Epithelial cell of esophagus (primary cell): Measurements from ENCODE around the gene RPRML.
"Not testable (repeated sequence)": the region's sequence is repeated elsewhere in the genome, so short reads cannot be mapped to it uniquely, and the experiment has no call there.

Experiments
- DNase-seq: peaks from one replicate; pipeline ENCODE4 v3.0.0; 2010; ENCODE audit warnings: low read depth
- H3K4me3 ChIP-seq: 2 replicates; pipeline ENCODE4 v1.5.1; 2011; ENCODE audit warnings: mild to moderate bottlenecking, low read length, control low read depth
- TF ChIP-seq, protein P1 (sequence below): IDR thresholded peaks from 2 replicates; pipeline ENCODE4 v1.5.1; 2011; ENCODE audit warnings: low read depth, mild to moderate bottlenecking, low read length, control low read depth, inconsistent platforms; ENCODE audit not compliant: insufficient read depth; ENCODE audit errors: missing control alignments

The RPRML gene

DNA sequence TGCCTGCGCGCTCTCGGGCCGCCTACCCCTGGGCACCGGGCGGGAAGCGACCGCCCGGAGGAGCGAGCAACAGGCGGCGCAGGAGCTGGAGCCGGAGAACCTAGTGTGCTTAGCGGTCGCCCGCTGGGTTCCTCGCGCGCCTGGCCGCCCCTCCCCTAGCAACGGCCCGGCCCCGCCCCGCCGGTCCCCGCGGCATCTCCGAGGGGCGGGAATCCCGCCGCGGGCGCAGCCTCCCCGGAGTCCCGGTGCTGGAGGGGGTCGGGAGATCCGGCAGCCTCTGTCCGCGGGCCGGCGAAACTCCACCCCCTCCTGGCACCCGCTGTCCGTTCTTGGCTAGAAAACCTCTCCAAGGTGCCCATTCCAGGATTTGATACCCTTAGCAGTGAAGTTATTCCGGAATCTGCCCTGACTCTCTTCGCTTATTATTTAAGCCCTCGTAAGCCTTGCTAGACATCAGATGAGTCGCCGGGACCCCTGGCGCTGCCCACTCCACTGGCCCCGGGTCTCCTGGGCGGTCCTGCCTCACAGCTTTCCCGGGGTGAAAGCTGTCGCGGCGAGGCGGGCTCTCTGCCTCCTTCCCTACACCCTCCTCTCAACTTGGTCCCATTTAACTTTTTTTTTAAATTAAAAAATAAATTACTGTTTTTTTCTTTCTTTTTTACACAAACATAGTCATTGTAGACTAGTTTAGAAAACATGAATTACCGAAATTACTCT lies at the start of gene RPRML:
RPRML (minus strand) TSS at position 107 of the 717 bp plus-strand sequence. CDS start 246 bp downstream, outside the sequence.
- DNase-seq = peak; percentile 15
- TF ChIP-seq, protein P1, sequence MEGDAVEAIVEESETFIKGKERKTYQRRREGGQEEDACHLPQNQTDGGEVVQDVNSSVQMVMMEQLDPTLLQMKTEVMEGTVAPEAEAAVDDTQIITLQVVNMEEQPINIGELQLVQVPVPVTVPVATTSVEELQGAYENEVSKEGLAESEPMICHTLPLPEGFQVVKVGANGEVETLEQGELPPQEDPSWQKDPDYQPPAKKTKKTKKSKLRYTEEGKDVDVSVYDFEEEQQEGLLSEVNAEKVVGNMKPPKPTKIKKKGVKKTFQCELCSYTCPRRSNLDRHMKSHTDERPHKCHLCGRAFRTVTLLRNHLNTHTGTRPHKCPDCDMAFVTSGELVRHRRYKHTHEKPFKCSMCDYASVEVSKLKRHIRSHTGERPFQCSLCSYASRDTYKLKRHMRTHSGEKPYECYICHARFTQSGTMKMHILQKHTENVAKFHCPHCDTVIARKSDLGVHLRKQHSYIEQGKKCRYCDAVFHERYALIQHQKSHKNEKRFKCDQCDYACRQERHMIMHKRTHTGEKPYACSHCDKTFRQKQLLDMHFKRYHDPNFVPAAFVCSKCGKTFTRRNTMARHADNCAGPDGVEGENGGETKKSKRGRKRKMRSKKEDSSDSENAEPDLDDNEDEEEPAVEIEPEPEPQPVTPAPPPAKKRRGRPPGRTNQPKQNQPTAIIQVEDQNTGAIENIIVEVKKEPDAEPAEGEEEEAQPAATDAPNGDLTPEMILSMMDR = no peak
- no peak within 1 kb of the TSS for H3K4me3 ChIP-seq

DNA sequence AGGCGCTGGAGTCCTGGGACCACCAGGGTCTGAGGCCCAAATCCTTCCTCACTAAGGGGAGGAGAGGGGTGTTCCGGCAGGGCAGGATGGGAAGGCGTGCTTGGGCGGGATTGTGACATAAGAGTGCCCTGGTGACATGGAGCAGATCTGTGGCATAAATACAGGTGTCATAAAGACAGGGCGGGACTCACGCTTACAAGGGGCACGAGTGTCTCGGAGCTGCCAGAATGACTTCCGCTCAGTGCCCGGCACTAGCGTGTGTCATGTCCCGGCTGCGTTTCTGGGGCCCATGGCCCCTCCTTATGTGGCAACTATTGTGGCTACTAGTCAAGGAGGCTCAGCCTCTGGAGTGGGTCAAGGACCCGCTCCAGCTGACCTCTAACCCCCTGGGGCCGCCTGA lies 37.9 kb upstream of the RPRML start:
- not testable (repeated sequence) for H3K4me3 ChIP-seq, DNase-seq

DNA sequence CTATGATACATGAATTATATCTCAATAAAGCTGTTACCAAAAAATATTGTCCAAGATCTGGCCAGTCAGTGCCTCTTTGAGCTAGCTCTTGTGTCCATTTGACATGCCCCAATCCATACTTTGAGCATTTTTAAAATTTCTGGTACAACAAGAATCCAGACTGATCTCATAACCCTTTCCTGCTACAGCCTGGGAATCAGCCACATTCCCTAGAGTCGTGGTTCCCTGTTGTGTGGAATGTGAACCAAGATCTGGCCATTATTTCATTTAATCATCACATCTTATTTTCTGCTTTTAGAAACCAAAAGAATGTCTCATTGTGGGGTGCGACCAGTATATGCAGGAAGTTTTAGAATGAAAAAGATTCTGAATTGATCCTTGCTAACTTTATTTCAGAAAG lies 34.3 kb upstream of the RPRML start:
- H3K4me3 ChIP-seq = no peak overlapping the region
- TF ChIP-seq, protein P1 = no peak
- DNase-seq = no peak

DNA sequence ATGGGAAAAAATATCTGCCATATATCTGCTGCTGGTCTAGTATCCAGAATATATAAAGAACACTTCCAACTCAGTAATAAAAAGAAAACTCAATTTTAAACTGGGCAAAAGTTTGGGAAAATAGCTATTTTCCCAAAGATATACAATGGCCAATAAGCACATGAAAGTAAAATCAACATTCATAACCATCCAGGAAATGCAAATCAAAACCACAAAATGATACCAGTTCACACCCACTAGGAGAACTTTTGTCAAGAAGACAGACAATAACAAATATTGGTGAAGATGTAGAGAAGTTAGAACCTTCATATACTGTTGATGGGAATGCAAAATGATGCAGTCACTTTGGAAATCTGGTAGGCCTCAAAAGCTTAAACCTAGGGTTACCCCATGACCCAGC lies 33.4 kb upstream of the RPRML start:
- DNase-seq = no peak
- TF ChIP-seq, protein P1 = no peak
- no peak overlapping the region for H3K4me3 ChIP-seq

DNA sequence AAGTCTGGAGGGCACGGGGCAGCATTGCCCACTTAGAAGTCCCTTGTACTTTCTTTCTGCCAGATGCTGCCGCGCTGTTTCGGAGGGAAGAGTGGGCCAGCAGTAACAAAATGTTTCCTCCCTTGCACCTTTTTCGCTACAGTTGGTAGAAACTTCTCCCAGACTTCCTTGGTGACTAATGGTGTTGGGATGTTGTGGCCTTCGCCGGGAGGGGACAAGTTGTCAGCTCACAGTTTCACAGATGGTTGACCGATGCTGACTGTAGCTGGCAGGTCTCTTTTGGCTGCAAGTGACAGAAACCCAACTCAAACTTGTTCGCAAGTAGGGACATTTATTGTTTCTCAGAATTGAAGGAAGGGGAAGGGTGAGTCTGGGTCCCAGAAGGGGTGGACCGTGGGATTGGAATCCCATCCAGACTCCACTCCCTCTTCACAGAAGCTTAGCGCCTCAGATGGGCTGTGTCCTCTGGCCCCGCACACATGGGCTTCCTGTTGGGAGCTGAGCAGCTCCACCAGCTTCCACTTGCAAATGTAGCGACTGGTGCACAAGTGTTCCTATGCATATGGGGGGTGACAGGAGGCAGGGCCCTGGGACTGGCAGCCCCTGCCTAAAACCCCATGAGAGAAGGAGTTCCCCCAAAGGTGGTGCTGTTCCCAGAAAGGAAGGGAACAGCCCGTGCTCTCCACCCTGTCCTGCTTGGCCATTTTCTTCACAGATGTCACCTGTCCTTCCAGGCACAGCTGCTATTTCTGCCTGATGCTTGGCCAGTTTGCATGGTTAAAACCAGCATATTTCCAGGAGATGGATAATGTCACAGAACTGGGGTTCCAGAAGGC lies 30.9 kb upstream of the RPRML start:
- TF ChIP-seq, protein P1 = no peak
- no peak overlapping the region for H3K4me3 ChIP-seq
- no peak for DNase-seq

DNA sequence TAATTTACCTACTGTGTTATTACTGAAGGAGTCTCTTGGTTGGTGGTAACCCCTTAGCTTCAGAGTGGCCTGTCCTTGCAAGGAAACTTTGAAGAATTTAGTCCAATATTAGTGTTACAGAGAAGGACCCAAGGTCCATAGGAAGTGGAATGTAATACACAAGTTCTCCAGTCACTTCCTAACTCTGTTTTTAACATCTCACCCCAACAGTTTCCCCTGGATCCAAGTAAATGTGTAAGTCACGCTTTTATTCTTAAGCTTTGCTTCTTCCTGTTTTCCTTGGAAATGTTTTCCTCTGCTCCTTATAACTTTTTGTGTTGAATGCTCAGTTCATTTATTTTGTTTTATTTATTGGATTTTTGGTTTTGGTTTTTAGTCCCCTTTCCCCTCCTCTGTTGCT lies 25.9 kb upstream of the RPRML start:
- H3K4me3 ChIP-seq = no peak overlapping the region
- TF ChIP-seq, protein P1 = no peak
- DNase-seq = no peak

DNA sequence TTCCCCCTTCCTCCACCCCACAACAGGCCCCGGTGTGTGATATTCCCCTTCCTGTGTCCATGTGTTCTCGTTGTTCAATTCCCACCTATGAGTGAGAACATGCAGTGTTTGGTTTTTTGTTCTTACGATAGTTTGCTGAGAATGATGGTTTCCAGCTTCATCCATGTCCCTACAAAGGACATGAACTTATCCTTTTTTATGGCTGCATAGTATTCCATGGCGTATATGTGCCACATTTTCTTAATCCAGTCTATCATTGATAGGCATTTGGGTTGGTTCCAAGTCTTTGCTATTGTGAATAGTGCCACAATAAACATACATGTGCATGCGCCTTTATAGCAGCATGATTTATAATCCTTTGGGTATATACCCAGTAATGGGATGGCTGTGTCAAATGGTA lies 24.8 kb upstream of the RPRML start:
- not testable (repeated sequence) for DNase-seq, H3K4me3 ChIP-seq
